GM21526 (cell line): ENCODE data around the gene CADM1.

Experiments
- ATAC-seq: cut with Tn5 transposase; IDR thresholded peaks from one replicate; pipeline ENCODE4 v1.9.1; 2021; ENCODE audit warnings: moderate library complexity; ENCODE audit not compliant: unreplicated experiment, low FRiP score

The CADM1 gene

DNA sequence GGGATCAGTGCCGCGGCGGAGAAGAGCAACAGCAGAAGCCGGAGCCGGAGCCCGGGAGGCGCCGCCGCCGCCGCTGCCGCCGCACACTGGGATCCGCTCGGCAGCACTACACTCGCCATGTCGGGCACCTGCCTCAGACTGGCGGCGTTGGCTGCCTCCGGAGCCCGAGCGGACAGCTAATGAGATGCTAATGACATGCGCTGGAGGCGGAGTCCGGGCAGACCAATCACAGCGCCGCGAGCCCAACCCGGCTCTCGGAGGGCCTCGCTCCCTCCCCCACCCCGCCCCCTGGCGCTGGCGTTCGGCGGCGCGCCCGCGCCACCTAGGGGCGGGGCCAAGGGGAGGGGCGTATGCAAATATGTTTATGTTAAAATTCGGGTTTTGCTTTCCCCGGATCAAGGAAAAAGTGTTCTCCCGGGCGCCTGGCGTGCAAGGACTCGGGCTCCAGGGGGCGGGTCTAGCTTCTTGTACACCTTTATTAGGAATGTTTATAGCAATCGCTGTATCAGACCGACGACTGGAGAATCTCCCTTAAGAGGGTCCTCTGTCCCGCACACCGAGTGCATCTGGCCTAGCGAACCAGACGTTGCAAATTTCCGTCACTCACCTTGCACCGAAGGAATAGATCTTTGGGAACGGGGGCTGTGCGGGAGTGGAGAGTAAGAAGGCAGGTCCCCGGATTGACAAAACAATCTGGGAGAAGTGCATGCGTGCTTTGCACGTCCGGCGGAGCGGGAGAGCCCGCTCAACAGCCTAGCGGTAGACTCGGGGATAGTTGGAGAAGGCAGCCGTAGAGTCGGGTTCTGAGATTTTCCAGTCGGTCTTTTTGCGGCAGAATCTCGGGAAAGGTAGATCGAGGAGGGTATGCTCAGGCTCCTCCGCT, at the start of gene CADM1:
TSS of gene CADM1 (minus strand) at position 140 of the 883 bp plus-strand sequence.
- peak; percentile 91 for ATAC-seq

DNA sequence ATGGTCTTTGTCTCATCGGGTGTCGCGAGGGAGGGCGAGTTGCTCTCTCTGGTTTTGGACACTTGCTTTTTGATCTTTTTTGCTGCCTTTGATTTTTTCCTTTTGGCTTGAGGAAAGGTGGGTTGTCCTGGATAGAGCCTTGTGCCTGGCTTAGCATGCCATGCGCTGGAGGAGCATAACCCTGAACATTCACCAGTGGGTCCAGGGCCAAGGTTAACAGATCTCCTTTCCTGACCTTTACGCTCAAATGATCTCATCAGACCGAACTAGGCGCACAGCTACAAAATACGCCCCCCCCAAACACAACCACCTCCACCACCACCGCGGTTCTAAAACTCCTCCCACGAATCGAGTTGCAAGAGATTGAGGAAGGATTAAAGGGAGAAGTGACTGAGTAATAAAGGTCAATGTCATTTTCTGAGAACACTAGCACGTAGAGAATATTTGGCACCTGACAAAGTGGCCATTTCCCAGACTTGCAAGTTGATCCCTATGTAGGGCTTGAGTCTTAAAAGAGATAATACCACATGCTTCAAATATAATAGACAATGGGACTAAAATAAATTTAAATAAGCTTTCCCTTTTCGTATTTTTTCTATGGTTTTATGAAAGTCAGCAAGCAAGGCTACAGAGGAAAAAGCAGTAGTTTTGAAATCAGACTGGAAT, 48.7 kb upstream of the CADM1 start:
- ATAC-seq: no peak

DNA sequence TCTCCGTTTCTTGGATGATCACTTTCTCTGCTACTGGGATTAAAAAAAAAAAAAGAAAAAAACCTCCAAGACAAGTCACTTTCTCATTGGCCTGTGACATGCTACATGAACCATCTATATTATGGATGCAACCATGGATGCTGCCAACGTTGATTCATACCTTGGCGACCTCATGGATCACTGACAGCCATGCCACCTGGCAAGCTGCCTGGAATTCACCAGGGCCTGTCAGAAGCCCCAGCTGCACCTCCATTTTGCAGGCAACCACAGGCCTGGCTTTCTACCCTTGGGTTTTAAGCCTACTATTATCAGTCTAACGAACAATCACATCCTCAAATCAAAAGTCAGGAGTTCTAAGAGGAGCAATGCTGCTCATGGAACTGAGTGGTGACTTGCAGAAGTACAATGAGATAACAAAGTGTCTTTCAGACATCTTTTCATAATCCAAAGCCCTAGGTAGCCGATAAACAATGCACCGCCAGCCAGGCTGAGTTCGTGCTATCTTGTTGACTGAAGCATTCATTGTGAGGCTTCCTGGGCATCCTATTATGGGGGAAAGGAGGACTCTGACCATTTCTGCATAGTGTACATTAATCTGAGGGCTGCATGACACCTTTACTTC, 48.0 kb upstream of the CADM1 start:
- ATAC-seq: no peak

DNA sequence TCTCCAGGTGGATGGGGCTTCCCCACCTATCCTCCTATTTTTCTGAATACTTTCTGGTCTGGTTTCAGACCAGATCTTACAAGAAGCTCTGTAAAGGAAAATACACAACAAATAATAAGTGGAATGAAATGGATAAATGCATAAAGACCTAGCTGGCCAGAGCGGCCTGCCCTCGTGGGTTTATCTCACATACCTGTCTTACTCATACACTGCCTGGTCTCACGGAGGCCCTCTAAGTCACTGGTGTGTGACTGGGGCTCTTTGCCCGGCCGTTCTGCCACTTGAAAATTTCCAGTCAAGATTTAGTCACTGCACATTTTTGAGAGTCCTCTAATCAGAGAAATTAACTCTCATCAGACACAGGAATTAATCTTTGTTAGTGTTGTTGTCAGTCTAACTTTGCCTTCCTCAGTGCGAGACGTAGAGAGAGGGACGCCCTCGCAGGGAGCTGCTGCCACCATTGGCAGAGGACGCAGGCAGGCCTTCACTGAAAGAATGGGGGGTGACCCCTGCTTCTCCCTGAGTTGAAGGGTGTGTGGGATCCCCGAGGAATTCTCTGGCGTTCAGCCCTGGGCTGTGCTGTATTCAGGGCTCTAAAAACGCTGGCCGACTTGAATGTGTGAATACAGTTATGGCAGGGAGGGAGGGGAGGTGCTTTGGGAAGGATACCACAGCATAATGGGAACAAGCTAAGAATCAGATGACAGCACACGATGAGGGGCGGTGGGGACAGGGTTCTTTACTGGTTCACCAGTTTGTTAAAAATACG, 46.3 kb upstream of the CADM1 start:
- ATAC-seq: no peak

DNA sequence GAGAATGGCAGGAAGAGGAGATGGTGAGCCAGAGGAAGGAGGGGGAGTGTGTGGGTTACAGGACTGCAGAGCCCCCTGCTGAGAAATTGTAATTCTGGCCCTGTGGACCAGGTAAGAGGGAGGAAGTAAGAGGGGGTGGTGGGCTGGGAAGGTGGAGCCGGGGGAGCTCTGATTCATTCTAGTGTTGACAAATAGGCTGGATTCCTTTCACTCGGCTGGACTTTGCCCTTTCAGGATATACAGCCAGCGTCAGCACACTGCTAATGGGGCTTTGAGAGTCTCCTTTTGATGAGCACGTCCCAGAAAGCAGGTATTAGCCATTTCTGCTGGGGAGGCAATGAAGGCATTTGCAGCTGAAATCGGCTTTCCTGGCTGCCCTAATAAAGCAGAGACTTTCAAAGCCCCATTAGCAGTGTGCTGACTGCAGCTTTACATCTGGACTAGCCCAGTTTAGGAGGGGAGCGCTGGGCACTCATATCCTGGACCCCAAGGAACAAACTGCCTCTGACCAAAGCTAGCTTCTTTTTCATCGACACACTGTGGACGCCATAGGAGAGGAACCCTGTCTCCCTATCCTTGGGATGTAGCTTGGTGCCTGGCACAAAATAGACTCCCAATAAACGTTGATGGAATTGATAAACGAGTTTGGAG, 44.8 kb upstream of the CADM1 start:
- no peak for ATAC-seq

DNA sequence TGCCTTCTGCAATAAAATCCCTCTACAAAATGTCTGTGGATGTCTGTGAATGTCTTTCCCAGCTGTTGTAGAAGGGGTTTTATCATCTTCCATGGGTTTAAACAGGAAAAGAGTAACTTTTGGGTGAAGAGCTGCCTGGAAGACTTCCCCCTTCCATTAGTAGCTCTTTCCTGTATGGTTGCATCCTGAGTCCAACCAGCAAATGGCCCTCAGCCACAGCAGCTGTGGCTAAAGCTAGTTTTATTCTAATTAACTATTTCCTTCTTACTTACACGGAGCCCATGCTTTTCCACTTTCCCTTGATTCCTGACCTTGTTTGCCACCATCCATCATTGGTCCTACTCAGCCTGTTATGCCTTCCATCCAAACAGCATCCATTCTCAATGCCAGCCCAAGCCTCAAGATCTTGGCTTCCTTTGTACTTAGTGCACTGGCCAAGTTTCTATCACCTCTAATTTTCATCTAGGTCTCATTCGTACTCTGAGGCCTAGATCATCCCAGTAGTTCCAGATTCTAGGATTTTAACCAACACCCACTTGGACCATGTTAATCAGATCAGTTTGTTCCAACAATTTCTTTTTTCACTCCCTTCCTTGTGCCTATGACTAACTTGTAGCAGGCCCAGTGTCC, 41.5 kb upstream of the CADM1 start:
- ATAC-seq: no peak

DNA sequence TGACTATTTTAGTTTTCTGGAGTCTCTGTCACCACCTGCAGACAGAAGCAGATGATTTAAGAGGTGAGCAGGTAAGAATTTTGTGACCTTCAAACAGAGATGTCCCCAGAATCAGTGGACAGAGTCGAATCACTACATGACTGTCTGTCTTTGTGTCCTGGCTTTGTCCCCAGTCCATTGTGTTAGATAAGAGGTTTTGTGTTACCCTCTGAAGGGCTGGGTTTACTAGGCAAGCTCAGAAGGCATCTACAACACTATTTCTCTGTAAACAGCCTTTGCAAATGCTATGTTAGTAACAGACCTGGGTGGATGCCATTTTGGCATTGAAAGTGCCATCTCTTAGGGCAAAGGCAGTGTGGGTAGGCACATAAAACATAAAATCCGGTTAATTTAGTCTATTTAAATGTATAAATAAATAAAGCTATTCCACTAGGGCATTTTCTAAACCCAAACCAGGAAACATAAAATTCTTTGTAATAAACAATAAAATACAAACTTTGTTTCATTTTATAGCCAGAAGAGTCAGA, 40.3 kb upstream of the CADM1 start:
- ATAC-seq: no peak

DNA sequence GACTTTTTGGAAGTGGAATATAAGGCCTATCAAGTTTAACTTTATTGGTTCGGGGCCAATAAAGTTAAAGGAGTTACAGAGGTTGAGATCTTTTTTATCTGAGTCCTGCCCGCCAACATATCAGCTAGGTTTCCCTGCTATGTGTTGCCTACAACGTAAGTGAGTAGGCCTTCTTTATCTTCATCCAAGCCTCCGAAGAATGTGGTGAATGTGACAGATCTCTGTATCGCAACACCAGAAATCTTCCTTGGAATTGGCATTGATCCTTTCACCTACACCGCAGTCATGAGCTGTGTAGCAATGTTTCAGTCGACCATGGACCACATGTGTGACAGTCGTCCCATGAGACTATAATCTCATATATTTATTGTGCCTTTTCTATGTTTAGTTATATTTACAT, 37.3 kb upstream of the CADM1 start:
- ATAC-seq: no peak

DNA sequence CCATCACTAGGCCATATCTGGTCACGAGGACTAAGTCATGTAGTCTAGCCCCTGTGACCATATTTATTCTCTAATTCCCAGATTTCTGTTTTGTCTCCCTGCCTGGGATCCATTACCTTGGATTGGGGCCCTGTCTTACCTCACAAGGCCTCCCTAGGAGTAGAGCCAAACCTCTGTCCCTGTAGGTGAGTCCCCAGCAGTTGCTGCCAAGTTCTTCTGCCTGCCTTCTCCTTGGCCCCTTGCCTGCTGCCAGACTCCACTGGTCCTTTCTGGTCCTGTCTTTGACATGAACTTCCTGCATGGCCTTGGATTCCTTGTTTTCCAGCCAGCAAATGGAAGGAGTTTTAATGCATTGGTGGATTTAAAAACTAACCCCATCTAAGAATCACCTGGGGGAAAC, 35.6 kb upstream of the CADM1 start:
- ATAC-seq: no peak

DNA sequence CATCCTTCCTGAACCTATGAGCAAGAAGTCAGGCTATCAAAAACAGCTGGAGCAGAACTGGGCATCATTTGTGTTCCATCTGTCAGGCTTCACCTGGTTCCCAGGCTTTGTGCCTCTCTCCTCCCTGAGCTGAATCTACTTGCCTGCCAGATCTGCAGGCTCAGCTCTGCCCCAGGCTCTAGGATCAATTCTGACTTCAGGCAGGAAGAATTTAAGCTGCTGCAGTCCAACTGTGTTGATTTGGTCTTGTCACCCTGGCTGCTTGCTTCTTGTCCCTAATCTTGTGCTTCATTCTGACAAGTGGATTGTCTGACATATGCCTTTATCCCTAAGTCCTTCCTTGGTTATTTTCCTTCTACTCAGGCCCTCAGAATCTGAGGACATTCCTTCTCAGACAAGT, 31.6 kb upstream of the CADM1 start:
- no peak for ATAC-seq

DNA sequence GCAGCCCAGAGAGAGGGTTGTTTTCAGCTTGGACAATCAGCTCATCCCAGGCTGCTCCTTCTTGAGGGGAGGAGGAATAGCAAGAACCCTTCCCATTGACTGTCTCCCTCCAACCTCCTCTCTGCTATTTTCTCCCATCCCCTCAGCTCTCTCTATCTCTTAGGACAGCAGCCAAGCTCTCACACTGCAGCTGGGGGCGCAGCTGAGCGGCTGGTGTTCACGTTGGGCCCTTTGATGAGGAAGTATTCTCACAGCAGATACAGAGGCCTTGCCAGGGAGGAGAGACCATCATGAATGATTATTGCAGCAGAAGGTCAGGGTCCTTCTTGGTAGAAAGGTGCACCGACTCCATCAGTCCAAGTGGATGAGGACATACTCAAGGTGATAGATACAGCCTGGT, 26.5 kb upstream of the CADM1 start:
- no peak for ATAC-seq

DNA sequence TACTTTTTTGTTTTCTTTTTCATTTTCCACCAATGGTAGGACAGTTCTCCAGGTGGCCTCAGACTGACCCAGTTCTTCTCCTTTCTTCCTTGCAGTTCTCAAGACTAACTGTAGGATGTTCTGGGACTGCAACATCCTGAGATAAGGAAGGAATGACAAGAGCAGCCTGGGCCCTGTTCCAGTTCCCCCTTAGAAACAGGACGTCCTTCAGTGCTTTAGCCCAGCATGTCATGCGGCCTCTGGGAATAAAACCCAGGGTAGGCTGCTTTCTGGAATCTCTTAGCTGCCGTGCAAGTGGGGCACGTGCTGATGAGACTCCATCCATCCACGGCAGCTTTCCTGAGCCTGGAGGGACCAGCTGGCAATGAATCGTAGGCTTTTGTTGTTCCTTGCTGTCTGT, 24.0 kb upstream of the CADM1 start:
- ATAC-seq: no peak

DNA sequence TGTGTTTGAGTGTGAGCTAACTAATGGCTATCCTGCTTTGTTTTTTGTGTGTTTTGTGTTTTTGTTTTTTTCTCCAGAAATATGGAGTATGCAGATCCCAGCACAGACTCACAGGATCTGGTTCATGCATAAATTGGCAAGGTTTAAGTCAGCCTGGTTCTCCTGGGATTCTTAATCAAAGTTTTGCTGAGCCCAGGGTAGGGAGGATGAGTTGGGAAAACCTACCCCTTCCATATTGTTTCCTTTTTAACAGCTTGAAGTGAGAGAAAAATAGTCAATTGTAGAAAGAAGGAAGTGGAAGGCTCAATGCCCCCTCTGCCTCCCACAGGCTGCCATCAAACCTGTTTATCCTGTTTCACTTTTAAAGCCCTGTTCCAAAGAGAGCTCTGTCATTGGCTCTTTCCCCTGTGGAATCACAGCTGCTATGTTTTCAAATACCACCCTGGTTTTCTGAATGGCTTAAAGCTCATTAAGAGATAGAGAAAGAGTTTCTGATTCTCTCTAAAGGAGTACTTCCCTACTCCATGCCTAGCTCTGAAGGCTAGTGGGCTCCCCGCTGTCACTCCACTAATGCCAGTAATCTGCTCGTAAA, 23.4 kb upstream of the CADM1 start:
- ATAC-seq: no peak

DNA sequence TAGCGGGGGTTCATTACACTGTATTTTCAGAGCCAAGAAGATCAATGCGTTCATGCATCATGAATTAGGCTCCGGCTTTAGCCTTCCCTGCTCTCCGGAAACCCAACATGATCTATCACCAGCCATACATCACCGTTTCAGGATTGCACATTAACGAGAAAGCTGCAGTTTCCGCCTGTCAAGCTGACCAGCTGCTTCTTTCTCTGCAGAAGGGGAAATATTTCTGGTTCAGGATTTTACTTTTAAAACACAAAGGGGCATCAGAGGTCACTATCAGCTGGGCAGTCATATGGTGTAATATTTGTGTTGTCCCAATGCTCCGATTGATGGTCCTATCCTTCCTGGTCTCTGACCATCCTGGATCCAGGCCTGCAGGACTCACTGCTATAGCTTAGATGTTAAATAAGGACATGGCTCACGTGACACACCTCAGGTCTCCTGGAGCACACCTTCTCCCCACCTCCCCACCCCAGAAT, 21.4 kb upstream of the CADM1 start:
- no peak for ATAC-seq

DNA sequence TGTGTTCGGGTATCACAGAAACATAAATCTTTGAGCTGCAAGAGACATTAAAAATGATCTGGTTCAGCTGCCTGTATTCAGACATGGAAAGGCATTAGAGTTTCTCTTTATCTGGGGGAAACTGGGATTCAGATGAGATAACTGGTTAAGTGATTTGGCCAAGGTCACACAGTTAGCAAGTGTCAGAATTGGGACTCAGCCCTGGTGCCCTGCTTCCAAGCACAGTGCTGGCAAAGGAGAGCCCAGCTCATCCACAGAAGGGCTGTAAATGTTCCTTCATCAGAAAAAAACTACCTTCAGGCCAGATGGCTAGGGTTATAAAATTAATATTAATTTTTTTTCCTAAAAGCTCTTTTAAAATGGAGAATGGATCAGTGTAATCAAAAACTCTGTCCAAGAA, 20.4 kb upstream of the CADM1 start:
- ATAC-seq: no peak

DNA sequence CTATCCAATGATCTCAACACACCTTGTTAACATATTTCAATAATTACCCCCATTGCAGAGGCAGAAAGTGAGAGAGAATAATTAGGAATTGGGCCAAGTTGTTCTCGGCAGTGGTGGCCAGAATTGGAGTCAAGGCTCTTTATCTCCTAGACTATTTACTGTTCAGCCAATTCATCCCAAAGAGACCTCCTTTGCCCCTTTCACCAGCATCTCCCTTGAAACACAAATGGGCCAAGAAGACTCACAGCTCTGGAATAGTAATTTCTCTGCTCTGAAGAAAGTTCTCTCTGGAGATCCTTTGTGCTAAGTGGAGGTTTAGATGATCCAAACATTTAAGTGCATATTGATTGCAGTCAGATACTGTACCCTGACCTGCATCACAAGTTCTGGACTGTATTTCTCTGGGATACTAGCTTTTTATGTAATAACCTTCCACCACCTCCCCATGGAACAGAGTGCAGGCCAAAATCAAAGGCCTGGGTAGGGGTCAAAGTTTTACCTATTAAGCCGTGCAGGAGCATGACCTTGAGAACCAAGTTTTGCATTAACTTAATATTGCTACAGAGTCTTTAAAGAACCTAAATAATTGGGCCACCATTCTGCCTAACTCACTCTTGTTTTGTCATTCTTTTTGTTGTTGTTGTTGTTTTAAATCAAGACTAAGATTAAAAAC, 19.6 kb upstream of the CADM1 start:
- ATAC-seq: no peak

DNA sequence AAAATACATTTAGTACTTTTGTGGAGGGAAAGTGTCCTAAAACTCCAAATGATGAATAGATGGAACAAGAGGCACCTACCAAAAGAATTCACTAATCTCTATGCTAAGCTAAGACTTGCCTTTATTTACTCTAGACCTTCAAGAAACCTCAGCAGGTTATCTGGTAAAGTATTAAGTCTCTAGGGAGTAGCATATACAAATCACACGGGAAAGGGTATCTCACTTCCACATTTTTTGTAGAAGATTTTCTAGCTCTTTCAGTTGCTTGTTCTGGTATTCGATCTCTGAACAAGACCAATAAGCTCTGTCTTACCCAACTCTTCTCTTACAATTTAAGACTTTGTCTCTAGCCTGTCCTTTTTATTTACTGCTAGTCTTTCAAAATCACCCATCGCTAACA, 18.1 kb upstream of the CADM1 start:
- ATAC-seq: no peak

DNA sequence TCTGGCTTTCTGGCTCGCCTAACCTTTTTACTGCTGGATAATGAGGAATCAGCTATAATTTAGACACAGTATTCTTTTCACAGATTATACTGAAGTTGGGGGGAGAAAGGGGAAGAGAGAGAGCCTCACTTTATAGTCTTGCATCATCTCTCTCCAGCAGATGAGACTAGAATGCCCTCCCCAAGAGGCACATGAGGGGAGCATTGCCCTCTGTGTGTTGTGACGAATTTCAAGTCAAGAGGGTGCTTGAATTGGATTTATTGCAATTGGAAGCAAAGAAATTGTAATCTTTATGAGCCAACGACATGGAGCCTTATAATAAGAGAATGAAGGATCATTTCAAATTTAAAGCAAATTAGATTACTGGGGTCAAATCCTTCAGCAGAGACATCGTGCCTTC, 17.6 kb upstream of the CADM1 start:
- ATAC-seq: no peak
